SK-N-SH treated with all-trans-retinoic acid at 6 μM for 48 hours (cell line): ENCODE results near the gene ABCC3.

ENCODE experiments used
- ATAC-seq: fragments of 200-7000 bp; cut with Tn5 transposase; 3 replicates; pipeline ENCODE4 v1.9.1; 2020; ENCODE audit warnings: mild to moderate bottlenecking, moderate library complexity
- ARNTL ChIP-seq: fragments of 450-650 bp; formaldehyde crosslinking; IDR thresholded peaks from 2 replicates; pipeline ENCODE4 v1.5.0; 2020; ENCODE audit warnings: low read depth, mild to moderate bottlenecking, moderate library complexity, borderline replicate concordance
- BACH2 ChIP-seq: fragments of 250-450 bp; sonication (Bioruptor Pico); IDR thresholded peaks from 2 replicates; pipeline ENCODE4 v1.9.0; 2021; ENCODE audit warnings: mild to moderate bottlenecking, borderline replicate concordance
- CSDC2 ChIP-seq: fragments of 250-450 bp; sonication (Bioruptor Pico); IDR thresholded peaks from 2 replicates; pipeline ENCODE4 v1.5.0; 2020; ENCODE audit warnings: mild to moderate bottlenecking, moderate library complexity
- ESRRG ChIP-seq: fragments of 250-450 bp; sonication (Bioruptor Pico); IDR thresholded peaks from 2 replicates; pipeline ENCODE4 v1.6.1; 2021; ENCODE audit warnings: mild to moderate bottlenecking
- GLIS3 ChIP-seq: fragments of 250-450 bp; sonication (Bioruptor Pico); IDR thresholded peaks from 2 replicates; pipeline ENCODE4 v1.5.0; 2020; ENCODE audit warnings: mild to moderate bottlenecking, moderate library complexity
- ISL1 ChIP-seq: fragments of 250-450 bp; sonication (Bioruptor Pico); IDR thresholded peaks from 2 replicates; pipeline ENCODE4 v2.1.2; 2022; ENCODE audit warnings: mild to moderate bottlenecking, moderate library complexity
- OSR1 ChIP-seq: fragments of 250-450 bp; sonication (Bioruptor Pico); IDR thresholded peaks from 2 replicates; pipeline ENCODE4 v1.8.0; 2022; ENCODE audit warnings: moderate library complexity, mild to moderate bottlenecking, inconsistent platforms
- PPARA ChIP-seq: fragments of 250-450 bp; sonication (Bioruptor Pico); IDR thresholded peaks from 2 replicates; pipeline ENCODE4 v1.5.0; 2020; ENCODE audit warnings: mild to moderate bottlenecking, borderline replicate concordance
- RARB ChIP-seq: fragments of 250-450 bp; sonication (Bioruptor Pico); IDR thresholded peaks from 2 replicates; pipeline ENCODE4 v1.8.0; 2021; ENCODE audit warnings: mild to moderate bottlenecking, moderate library complexity
- SNAI2 ChIP-seq: fragments of 250-450 bp; sonication (Bioruptor Pico); IDR thresholded peaks from 2 replicates; pipeline ENCODE4 v1.5.0; 2020; ENCODE audit warnings: mild to moderate bottlenecking, moderate library complexity
- TCF4 ChIP-seq: fragments of 250-450 bp; sonication (Bioruptor Pico); IDR thresholded peaks from 2 replicates; pipeline ENCODE4 v1.8.0; 2021; ENCODE audit warnings: mild to moderate bottlenecking, moderate library complexity, borderline replicate concordance
- ZC3H10 ChIP-seq: fragments of 250-450 bp; sonication (Bioruptor Pico); IDR thresholded peaks from 2 replicates; pipeline ENCODE4 v1.5.1; 2021; ENCODE audit warnings: mild to moderate bottlenecking, moderate library complexity
- ZFP3 ChIP-seq: fragments of 250-450 bp; sonication (Bioruptor Pico); IDR thresholded peaks from 2 replicates; pipeline ENCODE4 v1.5.0; 2020; ENCODE audit warnings: mild to moderate bottlenecking, moderate library complexity
- ZFP30 ChIP-seq: fragments of 450-650 bp; formaldehyde crosslinking; IDR thresholded peaks from 2 replicates; pipeline ENCODE4 v1.5.0; 2022; ENCODE audit warnings: mild to moderate bottlenecking, moderate library complexity
- ZNF565 ChIP-seq: fragments of 450-650 bp; formaldehyde crosslinking; conservative IDR thresholded peaks from 2 replicates; pipeline ENCODE4 v1.5.0; 2020; ENCODE audit warnings: low read depth, mild to moderate bottlenecking, moderate library complexity
- ZNF8 ChIP-seq: fragments of 450-650 bp; formaldehyde crosslinking; IDR thresholded peaks from 2 replicates; pipeline ENCODE4 v1.5.0; 2020; ENCODE audit warnings: mild to moderate bottlenecking, moderate library complexity
- TF ChIP-seq, protein P1 (sequence below): fragments of 250-450 bp; sonication (Bioruptor Pico); IDR thresholded peaks from 2 replicates; pipeline ENCODE4 v1.5.1; 2021; ENCODE audit warnings: mild to moderate bottlenecking, moderate library complexity
- TF ChIP-seq, protein P2 (sequence below): fragments of 250-450 bp; sonication (Bioruptor Pico); IDR thresholded peaks from 2 replicates; pipeline ENCODE4 v1.5.1; 2020; ENCODE audit warnings: low read depth, mild to moderate bottlenecking, moderate library complexity
- TF ChIP-seq, protein P3 (sequence below): fragments of 250-450 bp; sonication (Bioruptor Pico); IDR thresholded peaks from 2 replicates; pipeline ENCODE4 v1.8.0; 2021; ENCODE audit warnings: low read depth, mild to moderate bottlenecking, moderate library complexity, borderline replicate concordance
- TF ChIP-seq, protein P4 (sequence below): fragments of 250-450 bp; sonication (Bioruptor Pico); IDR thresholded peaks from 2 replicates; pipeline ENCODE4 v1.5.0; 2020; ENCODE audit warnings: mild to moderate bottlenecking, moderate library complexity

Gene ABCC3

DNA sequence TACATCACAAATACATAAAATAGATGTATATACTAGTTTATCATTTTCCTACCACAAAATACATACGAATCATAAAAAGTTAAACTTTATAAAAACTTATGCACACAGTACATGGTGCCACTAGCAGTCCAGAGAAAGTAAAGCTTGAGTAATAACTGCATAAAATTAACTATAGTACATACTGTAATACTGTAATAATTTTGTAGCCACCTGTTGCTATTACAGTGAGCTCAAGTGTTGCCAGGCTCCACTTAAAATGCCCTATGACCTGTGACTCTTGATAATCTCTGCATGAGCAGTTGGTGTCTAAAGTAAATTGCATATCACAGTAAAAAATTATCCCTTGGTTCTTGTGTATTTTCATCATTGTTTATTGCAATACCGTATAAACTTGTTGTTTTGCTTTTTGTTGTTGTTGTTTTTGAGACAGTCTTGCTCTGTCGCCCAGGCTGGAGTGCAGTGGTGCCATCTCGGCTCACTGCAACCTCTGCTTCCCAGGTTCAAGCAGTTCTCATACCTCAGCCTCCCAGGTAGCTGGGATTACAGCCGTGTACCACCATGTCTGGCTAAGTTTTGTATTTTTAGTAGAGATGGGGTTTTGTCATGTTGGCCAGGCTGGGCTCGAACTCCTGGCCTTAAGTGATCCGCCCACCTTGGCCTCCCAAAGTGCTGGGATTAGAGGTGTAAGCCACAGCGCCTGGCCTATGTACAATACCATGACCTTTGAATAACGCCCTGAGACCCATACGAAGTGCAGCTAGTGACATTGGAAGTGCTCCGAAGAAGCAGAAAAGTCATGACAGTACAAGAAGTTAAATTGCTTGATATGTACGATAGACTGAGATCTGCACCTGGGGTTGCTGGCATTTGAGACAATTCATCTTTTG lies 91.3 kb downstream of the ABCC3 start:
- no peak for ATAC-seq
- no peak for TF ChIP-seq ZFP30 (CRISPR knock-in tag)
- no peak for TF ChIP-seq ZNF8 (CRISPR knock-in tag)
- TF ChIP-seq, protein P1, sequence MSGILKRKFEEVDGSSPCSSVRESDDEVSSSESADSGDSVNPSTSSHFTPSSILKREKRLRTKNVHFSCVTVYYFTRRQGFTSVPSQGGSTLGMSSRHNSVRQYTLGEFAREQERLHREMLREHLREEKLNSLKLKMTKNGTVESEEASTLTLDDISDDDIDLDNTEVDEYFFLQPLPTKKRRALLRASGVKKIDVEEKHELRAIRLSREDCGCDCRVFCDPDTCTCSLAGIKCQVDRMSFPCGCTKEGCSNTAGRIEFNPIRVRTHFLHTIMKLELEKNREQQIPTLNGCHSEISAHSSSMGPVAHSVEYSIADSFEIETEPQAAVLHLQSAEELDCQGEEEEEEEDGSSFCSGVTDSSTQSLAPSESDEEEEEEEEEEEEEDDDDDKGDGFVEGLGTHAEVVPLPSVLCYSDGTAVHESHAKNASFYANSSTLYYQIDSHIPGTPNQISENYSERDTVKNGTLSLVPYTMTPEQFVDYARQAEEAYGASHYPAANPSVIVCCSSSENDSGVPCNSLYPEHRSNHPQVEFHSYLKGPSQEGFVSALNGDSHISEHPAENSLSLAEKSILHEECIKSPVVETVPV (CRISPR knock-in tag) = no peak
- TF ChIP-seq, protein P2, sequence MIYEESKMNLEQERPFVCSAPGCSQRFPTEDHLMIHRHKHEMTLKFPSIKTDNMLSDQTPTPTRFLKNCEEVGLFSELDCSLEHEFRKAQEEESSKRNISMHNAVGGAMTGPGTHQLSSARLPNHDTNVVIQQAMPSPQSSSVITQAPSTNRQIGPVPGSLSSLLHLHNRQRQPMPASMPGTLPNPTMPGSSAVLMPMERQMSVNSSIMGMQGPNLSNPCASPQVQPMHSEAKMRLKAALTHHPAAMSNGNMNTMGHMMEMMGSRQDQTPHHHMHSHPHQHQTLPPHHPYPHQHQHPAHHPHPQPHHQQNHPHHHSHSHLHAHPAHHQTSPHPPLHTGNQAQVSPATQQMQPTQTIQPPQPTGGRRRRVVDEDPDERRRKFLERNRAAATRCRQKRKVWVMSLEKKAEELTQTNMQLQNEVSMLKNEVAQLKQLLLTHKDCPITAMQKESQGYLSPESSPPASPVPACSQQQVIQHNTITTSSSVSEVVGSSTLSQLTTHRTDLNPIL (CRISPR knock-in tag) = no peak
- no peak for TF ChIP-seq ISL1
- TF ChIP-seq TCF4 (CRISPR knock-in tag) = no peak
- TF ChIP-seq ESRRG = no peak
- no peak for TF ChIP-seq SNAI2
- no peak for TF ChIP-seq ZNF565
- TF ChIP-seq, protein P3, sequence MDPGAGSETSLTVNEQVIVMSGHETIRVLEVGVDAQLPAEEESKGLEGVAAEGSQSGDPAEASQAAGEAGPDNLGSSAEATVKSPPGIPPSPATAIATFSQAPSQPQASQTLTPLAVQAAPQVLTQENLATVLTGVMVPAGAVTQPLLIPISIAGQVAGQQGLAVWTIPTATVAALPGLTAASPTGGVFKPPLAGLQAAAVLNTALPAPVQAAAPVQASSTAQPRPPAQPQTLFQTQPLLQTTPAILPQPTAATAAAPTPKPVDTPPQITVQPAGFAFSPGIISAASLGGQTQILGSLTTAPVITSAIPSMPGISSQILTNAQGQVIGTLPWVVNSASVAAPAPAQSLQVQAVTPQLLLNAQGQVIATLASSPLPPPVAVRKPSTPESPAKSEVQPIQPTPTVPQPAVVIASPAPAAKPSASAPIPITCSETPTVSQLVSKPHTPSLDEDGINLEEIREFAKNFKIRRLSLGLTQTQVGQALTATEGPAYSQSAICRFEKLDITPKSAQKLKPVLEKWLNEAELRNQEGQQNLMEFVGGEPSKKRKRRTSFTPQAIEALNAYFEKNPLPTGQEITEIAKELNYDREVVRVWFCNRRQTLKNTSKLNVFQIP (CRISPR knock-in tag) = no peak
- TF ChIP-seq, all 23 proteins: peak for 0

DNA sequence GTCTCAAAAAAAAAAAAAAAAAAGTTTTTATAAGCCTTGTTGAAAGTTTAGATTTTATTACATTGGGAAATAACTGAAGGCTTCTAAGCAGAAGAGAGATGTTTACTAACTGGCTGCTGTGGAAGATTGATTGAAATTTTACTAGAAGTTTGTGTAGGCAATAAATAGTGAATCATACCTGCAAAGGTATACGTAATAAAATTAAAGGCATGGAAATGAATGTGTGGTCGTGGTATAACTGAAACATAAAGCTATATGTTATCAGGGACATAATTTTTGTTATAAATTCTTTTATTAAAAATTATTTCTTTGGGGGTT lies 93.4 kb downstream of the ABCC3 start:
- ATAC-seq = no peak

More for the DNA sequence above, 93.4 kb downstream of the ABCC3 start:
- TF ChIP-seq CSDC2 (CRISPR knock-in tag) (no peak), ZNF8 (CRISPR knock-in tag) (no peak), GLIS3 (CRISPR knock-in tag) (no peak), ESRRG (no peak), TCF4 (CRISPR knock-in tag) (no peak), ZFP3 (CRISPR knock-in tag) (no peak), ZNF565 (no peak), SNAI2 (no peak), BACH2 (CRISPR knock-in tag) (no peak), RARB (no peak), ISL1 (no peak), PPARA (no peak), ARNTL (CRISPR knock-in tag) (no peak), ZC3H10 (CRISPR knock-in tag) (no peak), OSR1 (CRISPR knock-in tag) (no peak)
- TF ChIP-seq, protein P3 (CRISPR knock-in tag) = no peak
- TF ChIP-seq, protein P2 (CRISPR knock-in tag) = no peak
- TF ChIP-seq, protein P1 (CRISPR knock-in tag) = no peak
- TF ChIP-seq, protein P4, sequence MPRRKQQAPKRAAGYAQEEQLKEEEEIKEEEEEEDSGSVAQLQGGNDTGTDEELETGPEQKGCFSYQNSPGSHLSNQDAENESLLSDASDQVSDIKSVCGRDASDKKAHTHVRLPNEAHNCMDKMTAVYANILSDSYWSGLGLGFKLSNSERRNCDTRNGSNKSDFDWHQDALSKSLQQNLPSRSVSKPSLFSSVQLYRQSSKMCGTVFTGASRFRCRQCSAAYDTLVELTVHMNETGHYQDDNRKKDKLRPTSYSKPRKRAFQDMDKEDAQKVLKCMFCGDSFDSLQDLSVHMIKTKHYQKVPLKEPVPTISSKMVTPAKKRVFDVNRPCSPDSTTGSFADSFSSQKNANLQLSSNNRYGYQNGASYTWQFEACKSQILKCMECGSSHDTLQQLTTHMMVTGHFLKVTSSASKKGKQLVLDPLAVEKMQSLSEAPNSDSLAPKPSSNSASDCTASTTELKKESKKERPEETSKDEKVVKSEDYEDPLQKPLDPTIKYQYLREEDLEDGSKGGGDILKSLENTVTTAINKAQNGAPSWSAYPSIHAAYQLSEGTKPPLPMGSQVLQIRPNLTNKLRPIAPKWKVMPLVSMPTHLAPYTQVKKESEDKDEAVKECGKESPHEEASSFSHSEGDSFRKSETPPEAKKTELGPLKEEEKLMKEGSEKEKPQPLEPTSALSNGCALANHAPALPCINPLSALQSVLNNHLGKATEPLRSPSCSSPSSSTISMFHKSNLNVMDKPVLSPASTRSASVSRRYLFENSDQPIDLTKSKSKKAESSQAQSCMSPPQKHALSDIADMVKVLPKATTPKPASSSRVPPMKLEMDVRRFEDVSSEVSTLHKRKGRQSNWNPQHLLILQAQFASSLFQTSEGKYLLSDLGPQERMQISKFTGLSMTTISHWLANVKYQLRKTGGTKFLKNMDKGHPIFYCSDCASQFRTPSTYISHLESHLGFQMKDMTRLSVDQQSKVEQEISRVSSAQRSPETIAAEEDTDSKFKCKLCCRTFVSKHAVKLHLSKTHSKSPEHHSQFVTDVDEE (CRISPR knock-in tag) = no peak
- TF ChIP-seq, all 23 proteins: peak for 0
